HG02870 (cell line): ENCODE data around the gene URI1.

Experiments used
- ATAC-seq: cut with Tn5 transposase; IDR thresholded peaks from one replicate; pipeline ENCODE4 v1.9.1; 2021; ENCODE audit warnings: mild to moderate bottlenecking, moderate library complexity; ENCODE audit not compliant: unreplicated experiment

Gene URI1

DNA sequence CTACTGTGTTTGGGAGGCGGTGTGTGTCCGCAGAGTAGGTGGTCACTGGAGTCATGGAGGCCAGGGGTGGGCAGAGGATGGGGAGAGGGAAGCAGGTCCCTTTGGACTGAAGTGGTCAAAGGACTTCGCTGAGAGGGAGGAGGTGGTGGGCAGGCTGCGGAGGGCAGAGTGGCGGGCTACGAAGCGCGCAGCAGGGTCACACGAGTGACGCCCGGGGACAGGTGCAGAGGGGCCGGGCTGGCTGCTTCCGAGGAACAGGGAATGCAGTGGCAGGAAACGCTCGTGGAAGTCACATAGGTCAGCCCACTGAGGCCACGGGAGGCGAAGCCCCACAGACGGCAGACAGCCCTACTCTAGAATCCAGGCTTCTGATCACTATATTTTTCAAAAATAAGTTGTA, 111.5 kb downstream of the URI1 start:
- ATAC-seq: no peak

DNA sequence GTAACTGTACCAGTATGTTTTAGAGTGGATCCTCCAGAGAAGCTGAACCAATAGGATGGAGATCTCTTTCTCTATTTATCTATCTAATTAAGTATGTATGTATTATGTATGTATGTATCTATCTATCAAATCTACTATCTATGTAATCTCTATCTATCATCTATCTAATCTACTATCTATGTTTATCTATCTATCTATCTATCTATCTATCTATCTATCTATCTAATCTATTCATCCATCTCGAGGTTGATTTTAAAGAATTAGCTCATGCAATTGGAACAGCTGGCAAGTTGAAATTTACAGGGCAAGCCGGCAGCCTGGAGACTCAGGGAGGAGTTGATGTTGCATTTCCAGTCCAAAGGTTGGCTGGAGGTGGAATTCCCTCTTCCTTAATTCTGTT, 112.2 kb downstream of the URI1 start:
- ATAC-seq: no peak

DNA sequence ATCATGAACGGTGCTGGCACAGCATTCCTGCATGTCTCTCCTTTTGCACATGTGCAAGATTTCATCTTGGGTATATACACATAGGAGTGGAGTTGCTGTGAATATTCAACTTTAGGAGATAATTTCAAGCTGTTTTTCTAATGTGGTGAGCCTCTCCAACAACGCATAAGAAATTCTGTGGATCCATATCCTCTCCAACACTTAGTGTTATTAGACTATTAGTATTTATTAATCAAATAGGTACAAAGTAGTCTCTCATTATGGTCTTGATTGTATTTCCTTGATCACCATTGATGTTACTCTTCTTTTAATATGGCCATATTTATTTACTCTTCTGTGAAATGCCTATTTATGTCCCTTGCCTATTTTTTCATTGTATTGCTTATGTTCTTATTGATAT, 114.5 kb downstream of the URI1 start:
- ATAC-seq: no peak

DNA sequence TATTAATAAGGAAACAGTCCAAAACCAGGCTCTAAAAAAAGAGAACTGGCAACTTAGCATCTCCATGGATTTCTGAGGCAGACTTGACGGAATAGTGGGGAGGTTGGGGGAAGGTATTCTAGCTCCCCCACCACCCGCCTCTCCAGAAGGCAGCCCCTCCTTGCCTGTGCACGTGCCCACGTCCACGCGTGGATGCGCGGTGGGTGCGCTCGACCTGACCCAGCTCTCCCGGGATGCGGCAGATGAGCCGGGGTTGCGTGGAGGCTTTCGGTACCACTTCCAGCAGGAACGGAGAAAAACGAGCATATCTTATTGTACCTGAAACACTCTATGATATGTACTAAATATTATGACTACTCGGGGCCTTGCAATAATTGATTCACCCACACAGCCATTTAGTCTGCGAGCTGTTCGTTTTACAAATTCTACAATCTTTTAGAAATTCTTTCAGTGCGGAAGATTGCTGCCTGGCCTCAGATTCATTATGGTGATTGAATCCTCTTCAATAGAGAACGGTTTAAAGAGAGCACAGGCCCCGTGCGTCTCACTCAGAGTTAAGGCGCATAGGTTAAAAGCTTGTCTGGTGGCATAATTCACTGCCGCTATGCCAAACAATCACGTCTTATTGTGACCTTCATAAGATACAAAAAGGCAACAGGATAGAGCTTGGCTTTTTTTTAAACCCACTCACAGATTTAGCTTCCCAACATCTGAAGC, 117.9 kb downstream of the URI1 start:
- ATAC-seq: no peak

DNA sequence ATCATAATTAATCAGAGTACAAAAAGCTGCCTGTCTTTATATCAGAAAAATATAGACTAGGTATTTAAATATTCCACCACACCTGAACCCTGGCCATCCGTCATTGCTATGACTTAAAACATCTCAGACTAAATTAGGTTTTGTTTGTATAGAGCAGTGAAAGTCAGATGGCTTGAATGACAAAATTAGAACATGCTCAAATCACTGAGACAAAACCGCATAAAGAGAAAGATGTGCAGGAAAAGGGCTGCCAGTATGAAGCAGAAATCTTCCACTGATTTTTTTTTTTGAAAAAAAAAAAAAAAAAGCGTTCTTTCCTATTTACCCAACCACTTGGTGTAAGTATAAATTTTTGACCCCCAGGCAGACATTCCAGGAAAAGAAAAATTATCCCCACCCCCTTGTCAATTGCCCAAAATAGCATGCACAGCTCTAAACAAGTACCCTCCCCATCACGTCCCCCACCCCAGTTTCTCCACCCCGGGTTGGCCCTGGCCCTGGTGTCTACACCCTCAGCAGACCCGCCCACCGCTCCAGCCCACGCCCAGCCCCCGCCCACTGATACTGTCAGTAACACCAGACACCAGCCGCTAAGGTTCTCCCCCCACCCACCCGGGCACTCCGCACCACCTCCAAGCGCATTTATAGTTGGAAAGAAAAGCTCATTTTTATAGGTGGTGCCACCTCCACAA, 118.6 kb downstream of the URI1 start:
- ATAC-seq: no peak

DNA sequence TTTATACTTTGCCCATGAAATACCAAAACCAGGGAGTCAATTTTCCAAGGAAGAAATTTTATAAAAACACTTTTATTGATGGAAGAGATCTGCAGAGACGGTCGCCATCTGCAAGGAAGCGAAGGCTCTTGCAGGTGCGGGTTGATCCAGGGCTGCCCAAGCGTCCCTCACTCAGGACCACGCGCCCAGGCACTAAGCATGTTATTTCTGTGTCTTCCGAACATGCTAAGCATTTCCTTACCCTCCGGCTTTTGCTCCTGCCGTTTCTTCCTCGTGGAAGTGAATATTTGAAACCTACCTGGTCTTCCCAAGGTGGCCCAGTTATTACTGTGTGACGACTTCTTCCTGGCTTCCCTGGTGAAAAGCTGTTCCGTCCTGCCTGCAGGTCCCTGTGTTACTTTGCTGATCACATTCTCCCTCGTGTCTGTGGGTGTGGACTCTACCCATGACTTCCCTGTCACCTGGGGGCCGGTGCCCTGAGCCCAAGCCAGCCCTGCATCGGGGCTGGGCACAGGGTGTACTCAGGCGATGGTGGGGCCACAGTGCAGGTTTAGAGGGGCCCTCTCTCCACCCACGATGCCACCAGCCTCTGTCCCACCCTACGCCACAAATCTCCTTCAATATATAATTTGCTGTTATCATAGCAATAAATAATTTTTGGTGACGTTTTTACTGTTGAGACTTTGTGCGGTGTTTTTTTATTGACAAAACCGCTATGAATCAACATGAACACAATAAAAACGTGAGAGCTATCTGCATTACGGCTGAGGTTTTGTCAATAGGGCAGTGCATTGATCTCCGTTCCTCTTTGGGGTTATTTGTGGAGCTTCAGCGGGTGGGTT, 119.4 kb downstream of the URI1 start:
- no peak for ATAC-seq

DNA sequence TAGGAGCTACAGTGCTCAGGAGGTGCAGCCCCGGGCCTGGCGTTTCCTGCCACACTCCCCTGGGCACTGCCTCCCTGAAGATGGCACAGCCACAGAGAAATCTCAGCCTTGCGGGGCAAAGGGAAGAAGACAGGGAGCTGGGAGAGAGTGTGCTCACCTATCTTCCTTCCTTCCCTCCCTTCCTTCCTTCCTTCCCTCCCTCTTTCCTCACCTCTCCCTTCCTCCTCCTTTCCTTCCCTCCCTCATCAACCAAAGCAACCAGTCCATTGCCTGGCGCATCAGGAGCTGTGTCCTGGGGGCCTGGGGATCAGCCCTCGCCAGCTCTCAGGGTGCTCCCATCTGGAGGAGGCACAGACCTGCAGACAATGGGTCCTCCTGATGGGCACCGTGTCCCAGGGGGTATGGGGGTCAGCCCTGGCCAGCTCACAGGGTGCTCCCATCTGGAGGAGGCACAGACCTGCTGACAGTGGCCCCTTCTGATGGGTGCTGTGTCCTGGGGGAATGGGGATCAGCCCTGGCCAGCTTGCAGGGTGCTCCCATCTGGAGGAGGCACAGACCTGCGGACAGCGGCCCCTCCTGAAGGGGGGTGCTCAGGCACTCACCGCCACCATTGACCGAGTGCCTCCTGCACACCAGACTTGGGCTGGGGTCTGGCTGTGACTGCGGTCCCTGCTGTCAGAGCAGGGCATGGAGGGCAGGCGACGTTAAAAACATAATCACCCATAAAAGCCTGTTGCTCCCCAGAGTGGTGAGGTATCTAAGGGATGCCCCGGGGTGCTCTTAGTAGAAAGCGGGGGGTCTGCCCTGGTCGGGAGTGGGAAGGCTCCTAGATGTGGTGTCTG, 120.2 kb downstream of the URI1 start:
- ATAC-seq: no peak

DNA sequence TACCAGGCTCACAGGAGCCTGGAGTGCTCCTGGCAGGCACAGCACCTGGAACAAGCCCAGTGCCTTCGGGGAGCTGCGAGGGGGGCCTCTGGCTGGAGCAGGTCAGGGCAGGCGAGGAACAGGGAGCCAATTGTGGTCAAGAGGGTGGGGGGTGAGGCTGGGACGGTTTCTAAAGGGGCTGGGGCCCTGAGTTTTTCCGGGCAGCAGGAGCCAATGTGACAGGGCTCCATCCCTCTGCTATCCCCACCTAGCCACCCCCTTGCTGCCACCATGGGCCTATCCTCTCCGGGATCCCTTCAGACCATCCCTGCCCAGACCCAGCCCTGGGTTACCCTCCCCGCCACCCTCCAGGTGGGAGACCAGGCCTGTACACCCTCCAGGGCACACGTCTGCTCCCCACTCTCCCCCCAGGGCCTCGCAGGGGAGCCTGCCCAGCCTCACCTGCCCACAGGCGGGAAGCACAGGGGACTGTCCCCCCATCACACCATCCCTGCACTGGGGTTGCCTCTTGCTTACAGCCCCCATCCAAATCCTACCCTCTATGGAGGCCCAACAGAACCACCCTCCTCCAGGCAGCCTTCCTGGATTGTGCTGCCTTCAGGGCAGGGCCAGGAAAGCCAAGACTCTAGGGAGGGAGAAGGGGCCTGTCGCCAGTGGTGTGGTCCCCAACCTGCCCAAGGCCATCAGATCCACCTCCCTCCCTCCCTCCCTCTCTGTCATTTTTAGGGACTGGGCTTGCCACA, 121.0 kb downstream of the URI1 start:
- ATAC-seq: no peak

DNA sequence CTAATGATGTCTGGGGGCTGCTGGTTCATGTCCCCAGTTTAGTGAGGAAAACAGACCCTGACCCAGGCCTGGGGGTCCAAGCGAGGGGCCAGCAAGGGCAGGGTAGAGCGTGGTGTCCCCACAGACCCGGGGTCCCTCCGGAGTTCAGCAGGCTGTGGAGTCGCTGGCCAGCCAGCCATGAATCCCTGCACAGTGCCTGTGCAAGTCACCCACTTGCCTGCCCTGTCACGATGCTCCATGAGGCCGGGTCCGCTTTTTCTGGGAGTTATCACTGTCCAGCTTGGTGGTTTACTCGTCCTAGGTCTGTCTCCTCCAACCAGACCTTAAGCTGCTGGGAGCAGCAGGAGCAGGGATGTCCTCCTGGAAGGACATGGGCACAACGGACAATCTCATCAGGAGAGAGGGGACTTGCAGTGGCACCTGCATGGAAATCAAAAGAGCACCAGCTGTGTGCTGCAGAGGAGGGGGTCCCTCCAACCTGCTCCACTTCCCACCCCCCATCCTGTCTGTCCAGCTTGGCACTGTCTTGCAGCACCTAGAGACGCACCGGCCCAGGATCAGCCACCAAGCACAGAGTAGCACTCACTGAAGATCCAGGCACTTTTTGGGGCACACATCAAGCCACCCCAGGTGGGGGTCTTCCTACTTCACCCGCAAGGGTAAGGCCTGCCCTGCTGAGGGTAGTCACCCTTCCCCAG, 121.8 kb downstream of the URI1 start:
- no peak for ATAC-seq

DNA sequence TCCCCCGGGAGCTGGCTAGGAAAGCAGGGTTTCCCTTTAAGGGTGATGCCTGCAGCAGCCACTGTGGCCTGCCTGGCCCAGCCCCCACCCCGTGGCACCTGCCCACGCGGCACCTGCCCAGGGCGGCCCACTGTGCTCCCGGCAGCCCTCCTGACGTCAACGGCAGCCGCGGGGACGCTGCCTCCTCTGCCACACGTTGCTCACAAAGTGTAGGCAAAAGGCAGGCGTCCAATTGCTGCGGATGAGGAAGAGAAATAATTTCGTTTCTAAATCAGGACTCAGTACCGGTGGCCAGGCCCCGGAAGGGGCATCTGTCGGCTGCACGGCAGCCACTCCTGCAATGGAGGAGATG, 122.3 kb downstream of the URI1 start:
- ATAC-seq: no peak

DNA sequence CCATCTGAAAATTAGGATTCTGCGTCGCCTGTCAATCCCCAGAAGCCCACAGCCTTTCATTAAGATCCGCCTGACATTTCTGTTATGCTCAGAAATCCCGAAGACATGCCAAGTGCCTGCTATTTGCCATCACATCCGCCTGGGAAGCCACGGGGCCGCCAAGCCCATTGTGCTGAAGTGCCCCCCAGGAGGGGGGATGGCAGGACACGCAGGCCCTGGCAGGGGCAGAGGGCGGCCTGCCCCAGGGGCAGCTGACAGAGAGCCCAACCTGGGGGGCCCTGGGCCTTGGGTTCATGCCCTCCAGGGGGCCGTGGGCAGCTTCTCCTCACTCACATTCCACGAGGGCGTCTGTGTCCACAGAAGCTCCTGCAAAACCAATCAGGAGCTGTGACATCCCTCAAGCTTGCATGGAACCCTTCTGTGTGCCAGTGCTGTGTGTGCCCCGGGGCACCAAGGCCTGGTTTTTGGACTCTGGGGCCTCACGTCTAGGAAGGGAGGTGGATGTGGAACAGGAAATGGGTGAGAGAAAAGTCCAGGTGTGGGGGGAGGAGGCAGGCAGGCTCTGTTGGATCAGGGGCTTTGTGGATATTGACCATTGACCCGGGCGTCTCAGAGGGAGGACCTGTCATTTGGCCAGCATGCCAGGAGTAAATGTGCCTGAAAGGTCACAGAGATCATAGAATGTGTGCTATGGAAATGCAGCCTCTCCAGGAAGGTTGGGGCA, 122.9 kb downstream of the URI1 start:
- ATAC-seq: no peak

DNA sequence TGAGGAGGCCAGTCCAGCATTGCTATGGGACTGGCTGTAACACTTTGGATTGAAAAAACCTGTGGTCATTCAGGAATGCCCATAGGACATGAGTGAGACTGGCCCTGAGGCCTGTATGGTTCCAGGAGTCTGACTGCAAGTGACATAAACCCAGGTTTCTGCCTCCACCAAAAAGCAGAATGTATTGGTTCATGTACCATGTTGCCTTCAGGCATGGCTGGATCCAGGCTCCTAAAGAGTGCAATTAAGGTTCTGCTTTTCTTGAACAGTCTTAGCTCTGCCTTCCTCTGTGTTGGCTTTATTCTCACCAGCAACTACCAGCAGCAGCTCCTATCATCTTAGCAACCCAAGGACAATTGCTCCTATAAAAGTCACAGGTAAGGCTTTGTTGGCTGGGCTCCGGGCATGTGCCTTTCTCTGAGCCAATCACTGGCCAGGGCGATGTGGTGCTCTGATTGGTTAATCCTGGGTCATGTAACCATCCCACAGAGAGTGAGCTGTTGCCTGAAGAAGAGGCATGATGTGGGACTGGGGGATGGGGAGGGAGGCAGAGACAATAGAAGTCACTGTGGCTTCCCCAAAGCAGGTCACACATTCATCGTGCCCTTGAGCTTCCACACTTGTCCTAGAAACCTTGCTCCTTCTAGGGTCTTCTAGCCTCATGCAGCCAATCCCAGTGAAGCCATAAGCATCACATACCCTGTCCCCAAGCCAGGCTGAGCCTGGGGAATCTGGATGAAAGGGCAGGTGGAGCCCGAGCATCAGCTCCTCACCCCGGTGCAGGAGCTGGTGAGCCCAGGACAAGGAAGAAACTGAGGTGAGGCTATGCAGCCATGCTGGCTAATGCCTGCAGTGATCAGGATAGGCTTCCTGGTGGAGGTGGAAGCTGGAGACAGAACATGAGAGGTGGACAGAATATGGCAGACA, 123.9 kb downstream of the URI1 start:
- no peak for ATAC-seq
